Measurements from ENCODE around the gene SYCP1.
"Not testable (repeated sequence)": the region's sequence is repeated elsewhere in the genome, so short reads cannot be mapped to it uniquely, and the experiment has no call there.

The SYCP1 gene, protein sequence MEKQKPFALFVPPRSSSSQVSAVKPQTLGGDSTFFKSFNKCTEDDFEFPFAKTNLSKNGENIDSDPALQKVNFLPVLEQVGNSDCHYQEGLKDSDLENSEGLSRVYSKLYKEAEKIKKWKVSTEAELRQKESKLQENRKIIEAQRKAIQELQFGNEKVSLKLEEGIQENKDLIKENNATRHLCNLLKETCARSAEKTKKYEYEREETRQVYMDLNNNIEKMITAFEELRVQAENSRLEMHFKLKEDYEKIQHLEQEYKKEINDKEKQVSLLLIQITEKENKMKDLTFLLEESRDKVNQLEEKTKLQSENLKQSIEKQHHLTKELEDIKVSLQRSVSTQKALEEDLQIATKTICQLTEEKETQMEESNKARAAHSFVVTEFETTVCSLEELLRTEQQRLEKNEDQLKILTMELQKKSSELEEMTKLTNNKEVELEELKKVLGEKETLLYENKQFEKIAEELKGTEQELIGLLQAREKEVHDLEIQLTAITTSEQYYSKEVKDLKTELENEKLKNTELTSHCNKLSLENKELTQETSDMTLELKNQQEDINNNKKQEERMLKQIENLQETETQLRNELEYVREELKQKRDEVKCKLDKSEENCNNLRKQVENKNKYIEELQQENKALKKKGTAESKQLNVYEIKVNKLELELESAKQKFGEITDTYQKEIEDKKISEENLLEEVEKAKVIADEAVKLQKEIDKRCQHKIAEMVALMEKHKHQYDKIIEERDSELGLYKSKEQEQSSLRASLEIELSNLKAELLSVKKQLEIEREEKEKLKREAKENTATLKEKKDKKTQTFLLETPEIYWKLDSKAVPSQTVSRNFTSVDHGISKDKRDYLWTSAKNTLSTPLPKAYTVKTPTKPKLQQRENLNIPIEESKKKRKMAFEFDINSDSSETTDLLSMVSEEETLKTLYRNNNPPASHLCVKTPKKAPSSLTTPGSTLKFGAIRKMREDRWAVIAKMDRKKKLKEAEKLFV

GRCh38 chr1:114854693-114855320 lies at the start of gene SYCP1:
Gene SYCP1 (plus strand): TSS chr1:114854863. CDS start chr1:114855465, 602 bp downstream.
- Mint-ChIP-seq H3K36me3 (no peaks in the 10 kb centered on the region), H3K27ac (no peak within 1 kb of the TSS), H3K4me1 (peaks cover 11% of the 10 kb centered on the region), H3K9me3 (no peaks in the 10 kb centered on the region), H3K4me3 (peak within 1 kb of the TSS; percentile 49)
- DNase-seq (ENCODE audit: low spot score in 2 of 2) (no peak), ATAC-seq (no peak)

GRCh38 chr1:114819869-114820268 lies 34.8 kb upstream of the SYCP1 start:
- Mint-ChIP-seq H3K9me3 (peaks cover 7% of the 10 kb centered on the region), H3K4me1 (no peaks in the 10 kb centered on the region), H3K27ac (no peak overlapping the region), H3K36me3 (no peaks in the 10 kb centered on the region), H3K4me3 (no peak overlapping the region)
- DNase-seq (ENCODE audit: low spot score in 2 of 2) (no peak), ATAC-seq (no peak)

GRCh38 chr1:114820392-114820791 lies 34.3 kb upstream of the SYCP1 start:
- Mint-ChIP-seq H3K9me3 (peaks cover 10% of the 10 kb centered on the region), H3K36me3 (no peaks in the 10 kb centered on the region), H3K4me1 (no peaks in the 10 kb centered on the region), H3K4me3 (no peak overlapping the region), H3K27ac (no peak overlapping the region)
- no peak for ATAC-seq
- no peak for DNase-seq (ENCODE audit: low spot score in 2 of 2)

DNA sequence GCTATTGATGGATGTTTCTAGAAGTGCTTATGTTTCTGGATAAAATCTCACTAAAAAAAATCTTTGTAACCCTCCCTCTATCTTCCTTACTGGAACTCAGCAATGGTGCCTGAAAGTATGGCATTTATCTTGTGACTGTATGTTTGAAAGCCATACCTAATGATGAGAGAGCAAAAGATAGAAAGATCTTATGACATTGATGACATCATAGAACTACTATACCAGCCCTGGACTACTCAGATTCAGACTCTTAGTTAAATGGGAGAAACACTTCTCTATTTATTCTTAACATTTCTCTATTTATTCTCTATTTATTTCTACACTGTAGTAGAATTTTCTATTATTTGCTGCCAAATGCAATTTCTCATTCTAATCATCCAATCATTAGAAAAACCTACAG lies 32.7 kb upstream of the SYCP1 start:
- ATAC-seq (no peak), DNase-seq (ENCODE audit: low spot score in 2 of 2) (no peak)
- H3K36me3 Mint-ChIP-seq: no peaks in the 10 kb centered on the region
- H3K27ac Mint-ChIP-seq: no peak overlapping the region
- peaks cover 10% of the 10 kb centered on the region for H3K9me3 Mint-ChIP-seq
- no peaks in the 10 kb centered on the region for H3K4me1 Mint-ChIP-seq
- no peak overlapping the region for H3K4me3 Mint-ChIP-seq

DNA sequence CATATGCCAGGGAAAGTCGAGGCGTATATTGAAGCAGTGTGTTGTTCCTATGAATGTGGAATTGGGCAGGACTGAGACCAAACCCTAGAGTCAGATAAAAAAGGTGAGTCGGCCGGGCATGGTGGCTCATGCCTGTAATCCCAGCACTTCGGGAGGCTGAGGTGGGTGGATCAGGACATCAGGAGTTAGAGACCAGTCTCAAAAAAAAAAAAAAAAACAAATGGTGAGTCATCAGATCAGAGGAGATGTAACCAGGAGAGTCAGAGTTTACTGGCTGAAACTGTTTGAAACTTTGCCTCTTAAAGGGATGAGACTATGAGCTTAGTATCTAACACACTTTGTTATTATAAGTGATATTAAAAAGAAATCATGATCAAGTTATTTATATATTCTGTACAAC lies 26.4 kb upstream of the SYCP1 start:
- H3K27ac Mint-ChIP-seq: no peak overlapping the region
- ATAC-seq (no peak), DNase-seq (ENCODE audit: low spot score in 2 of 2) (no peak)

DNA sequence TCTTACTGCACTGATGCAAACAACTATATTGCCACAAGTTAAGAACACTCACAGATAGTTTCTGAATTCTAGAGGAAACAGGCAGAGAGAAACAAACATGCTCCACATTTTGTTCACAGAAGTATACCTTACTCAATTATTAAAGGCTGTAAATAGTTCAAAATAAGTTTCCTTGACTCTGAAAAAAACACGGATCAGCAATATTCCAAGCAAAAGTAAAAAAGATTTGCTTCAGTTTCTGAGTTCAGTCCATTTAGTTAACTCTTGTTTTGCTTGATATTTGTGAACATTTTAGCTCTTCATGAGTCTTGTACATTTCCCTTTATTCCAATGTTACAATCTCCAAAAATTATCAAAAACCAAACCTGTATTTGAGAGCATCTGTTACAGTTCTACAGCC lies 24.6 kb upstream of the SYCP1 start:
- DNase-seq (ENCODE audit: low spot score in 2 of 2); H3K4me3 Mint-ChIP-seq; H3K27ac Mint-ChIP-seq; H3K9me3 Mint-ChIP-seq; ATAC-seq; H3K4me1 Mint-ChIP-seq; H3K36me3 Mint-ChIP-seq: not testable (repeated sequence)

More for the DNA sequence above, 26.4 kb upstream of the SYCP1 start:
- Mint-ChIP-seq H3K4me1 (no peaks in the 10 kb centered on the region), H3K9me3 (peaks cover 7% of the 10 kb centered on the region), H3K36me3 (no peaks in the 10 kb centered on the region), H3K4me3 (no peak overlapping the region)

DNA sequence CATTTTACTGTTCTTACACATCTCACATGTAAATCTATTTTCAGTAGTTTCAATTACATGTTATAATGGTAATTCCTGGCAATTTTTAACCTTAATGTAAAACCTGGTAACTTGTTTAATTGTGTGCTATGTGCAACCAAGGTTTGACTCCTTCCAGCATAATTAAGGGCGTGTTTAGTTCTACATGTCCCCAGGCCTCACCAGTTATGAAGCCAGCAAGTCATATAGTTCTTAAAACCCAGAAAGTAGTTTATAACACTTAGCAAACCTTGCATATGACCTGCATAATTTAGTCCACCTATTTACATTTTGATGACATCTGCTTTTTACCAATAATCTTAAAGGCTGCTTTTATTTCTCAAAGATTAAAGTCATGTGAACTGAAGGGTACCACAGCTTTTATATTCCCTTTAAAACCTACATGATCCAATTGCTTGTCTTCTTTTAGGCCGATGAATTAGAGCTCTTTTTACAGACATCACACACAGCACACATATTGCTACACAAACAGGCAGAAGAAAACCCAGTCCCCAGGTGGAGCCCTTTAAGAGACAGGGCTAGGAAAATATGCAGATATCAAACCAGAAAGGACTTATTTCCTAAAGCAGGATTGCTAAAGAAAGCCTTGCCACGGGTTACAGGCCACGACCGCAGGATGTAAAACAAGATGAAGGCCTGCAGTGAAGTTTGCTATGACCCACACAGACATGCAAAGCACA lies 23.2 kb upstream of the SYCP1 start:
- Mint-ChIP-seq H3K36me3 (no peaks in the 10 kb centered on the region), H3K9me3 (no peaks in the 10 kb centered on the region), H3K4me3 (no peak overlapping the region), H3K27ac (no peak overlapping the region), H3K4me1 (no peaks in the 10 kb centered on the region)
- DNase-seq (ENCODE audit: low spot score in 2 of 2) (no peak), ATAC-seq (no peak)

GRCh38 chr1:114832057-114832456 lies 22.6 kb upstream of the SYCP1 start:
- Mint-ChIP-seq H3K36me3 (no peaks in the 10 kb centered on the region), H3K27ac (no peak overlapping the region), H3K9me3 (no peaks in the 10 kb centered on the region), H3K4me3 (no peak overlapping the region), H3K4me1 (no peaks in the 10 kb centered on the region)
- ATAC-seq (no peak), DNase-seq (ENCODE audit: low spot score in 2 of 2) (no peak)

GRCh38 chr1:114833421-114833820 lies 21.2 kb upstream of the SYCP1 start:
- H3K36me3 Mint-ChIP-seq: no peaks in the 10 kb centered on the region
- no peaks in the 10 kb centered on the region for H3K9me3 Mint-ChIP-seq
- ATAC-seq: no peak
- H3K27ac Mint-ChIP-seq: no peak overlapping the region
- H3K4me1 Mint-ChIP-seq: peaks cover 3% of the 10 kb centered on the region
- DNase-seq (ENCODE audit: low spot score in 2 of 2): no peak
- H3K4me3 Mint-ChIP-seq: no peak overlapping the region

DNA sequence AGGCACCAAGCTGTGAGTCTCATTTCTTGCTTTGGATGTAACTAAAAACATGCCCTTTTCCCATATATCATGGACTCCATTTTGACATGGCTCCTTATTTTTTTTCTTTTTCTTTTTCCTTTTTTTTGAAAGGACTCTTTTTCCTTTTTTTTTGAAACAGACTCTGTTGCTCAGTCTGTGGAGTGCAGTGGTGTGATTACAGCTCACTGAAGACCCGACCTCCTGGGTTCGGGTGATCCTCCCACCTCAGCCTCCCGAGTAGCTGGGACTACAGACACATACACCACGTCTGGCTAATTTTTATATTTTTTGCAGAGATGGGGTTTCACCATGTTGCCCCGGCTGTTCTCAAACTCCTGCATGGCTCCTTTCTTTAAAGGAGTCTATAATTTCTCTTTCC lies 10.4 kb upstream of the SYCP1 start:
- ATAC-seq (no peak), DNase-seq (ENCODE audit: low spot score in 2 of 2) (no peak)
- no peaks in the 10 kb centered on the region for H3K4me1 Mint-ChIP-seq
- no peaks in the 10 kb centered on the region for H3K36me3 Mint-ChIP-seq
- H3K4me3 Mint-ChIP-seq: no peak overlapping the region
- H3K9me3 Mint-ChIP-seq: no peaks in the 10 kb centered on the region
- H3K27ac Mint-ChIP-seq: no peak overlapping the region

- H3K4me3 Mint-ChIP-seq: no peak overlapping the region
- no peak for DNase-seq (ENCODE audit: low spot score in 2 of 2)
These were observed 1.1 kb upstream of the SYCP1 start for GRCh38 chr1:114853584-114853983.

GRCh38 chr1:114861384-114861783 lies 6.7 kb downstream of the SYCP1 start:
- no peaks in the 10 kb centered on the region for H3K4me1 Mint-ChIP-seq
- ATAC-seq: no peak
- H3K9me3 Mint-ChIP-seq: no peaks in the 10 kb centered on the region
- H3K36me3 Mint-ChIP-seq: no peaks in the 10 kb centered on the region
- no peak overlapping the region for H3K27ac Mint-ChIP-seq
- DNase-seq (ENCODE audit: low spot score in 2 of 2): no peak
- no peak overlapping the region for H3K4me3 Mint-ChIP-seq

More at GRCh38 chr1:114853584-114853983, 1.1 kb upstream of the SYCP1 start:
- Mint-ChIP-seq H3K4me1 (peaks cover 11% of the 10 kb centered on the region), H3K36me3 (no peaks in the 10 kb centered on the region), H3K9me3 (no peaks in the 10 kb centered on the region), H3K27ac (no peak overlapping the region)
- ATAC-seq: no peak

DNA sequence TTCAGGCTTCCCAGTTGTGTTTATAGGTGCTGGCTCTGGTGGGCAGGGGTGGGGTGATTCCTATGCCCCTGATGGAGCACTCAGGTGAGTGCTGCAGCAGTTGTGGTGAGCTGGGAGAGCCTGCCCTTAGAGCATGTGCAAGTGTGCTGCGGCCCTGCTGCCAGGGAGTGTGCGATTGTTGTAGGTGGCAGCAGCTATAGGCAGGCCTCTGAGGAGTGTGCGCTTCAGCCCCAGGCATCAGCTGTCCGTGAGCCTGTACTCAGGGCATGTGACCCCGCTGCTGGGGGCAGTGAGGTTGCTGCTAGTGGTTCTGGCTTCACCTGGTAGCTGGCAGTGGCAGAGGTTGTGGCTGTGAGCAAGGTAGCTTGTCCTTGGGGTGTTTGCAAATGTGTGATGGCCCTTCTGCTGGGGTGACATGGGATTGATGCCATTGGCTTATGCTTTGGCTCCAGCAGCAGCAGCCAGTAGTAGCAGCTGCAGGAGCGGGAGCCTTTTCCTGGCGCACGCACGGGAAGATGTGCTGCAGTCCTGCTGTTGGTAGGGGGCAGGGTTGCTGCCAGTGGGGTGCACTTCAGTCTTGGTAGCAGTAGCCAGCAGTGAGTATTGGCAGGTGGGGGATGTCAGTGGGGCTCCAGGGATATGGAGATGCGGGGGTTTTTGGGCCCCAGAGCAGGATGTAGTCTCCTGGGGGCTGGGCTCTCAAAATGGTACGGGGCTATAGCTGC lies 37.7 kb downstream of the SYCP1 start:
- Mint-ChIP-seq H3K4me1 (no peaks in the 10 kb centered on the region), H3K4me3 (no peak overlapping the region), H3K36me3 (no peaks in the 10 kb centered on the region), H3K9me3 (no peaks in the 10 kb centered on the region), H3K27ac (no peak overlapping the region)
- DNase-seq (ENCODE audit: low spot score in 2 of 2) (no peak), ATAC-seq (peak; percentile 45)

GRCh38 chr1:114896795-114897194 lies 42.1 kb downstream of the SYCP1 start:
- Mint-ChIP-seq H3K36me3 (no peaks in the 10 kb centered on the region), H3K4me3 (no peak overlapping the region), H3K4me1 (no peaks in the 10 kb centered on the region), H3K9me3 (no peaks in the 10 kb centered on the region), H3K27ac (no peak overlapping the region)
- ATAC-seq (no peak), DNase-seq (ENCODE audit: low spot score in 2 of 2) (no peak)
